Choroid plexus epithelial cell (primary cell): ENCODE data around the gene SNED1.

ENCODE experiments used
- DNase-seq: peaks from one replicate; pipeline ENCODE4 v3.0.0-alpha.2; 2010; ENCODE audit warnings: low read depth
- H3K4me3 ChIP-seq: 2 replicates; pipeline ENCODE4 v1.5.1; 2011; ENCODE audit warnings: low read depth, mild to moderate bottlenecking, control low read depth, low read length, moderate library complexity
- TF ChIP-seq, protein P1 (sequence below): conservative IDR thresholded peaks from 2 replicates; pipeline ENCODE4 v1.5.1; 2011; ENCODE audit warnings: low read depth, mild to moderate bottlenecking, control low read depth, inconsistent platforms, low read length, moderate library complexity

The SNED1 gene

DNA sequence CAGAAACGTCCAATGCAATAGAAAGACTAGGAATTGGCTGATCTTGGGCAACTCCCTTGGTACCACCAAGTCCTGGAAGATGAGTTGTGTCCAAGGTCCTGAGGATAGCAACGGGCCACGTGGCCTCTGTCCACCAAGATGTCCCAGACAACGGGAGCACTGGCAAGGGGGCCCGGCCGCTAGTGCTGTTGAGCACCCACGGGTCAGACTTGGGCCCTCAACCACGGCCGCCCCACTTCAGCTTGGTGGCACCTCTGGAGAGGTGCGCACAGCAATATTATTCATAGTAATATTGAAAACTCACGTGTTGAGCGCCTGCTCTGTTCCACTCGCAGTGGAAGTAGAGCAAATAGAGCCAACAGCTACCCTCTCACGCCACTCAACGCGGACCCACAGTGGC lies 131.9 kb downstream of the SNED1 start:
- TF ChIP-seq, protein P1, sequence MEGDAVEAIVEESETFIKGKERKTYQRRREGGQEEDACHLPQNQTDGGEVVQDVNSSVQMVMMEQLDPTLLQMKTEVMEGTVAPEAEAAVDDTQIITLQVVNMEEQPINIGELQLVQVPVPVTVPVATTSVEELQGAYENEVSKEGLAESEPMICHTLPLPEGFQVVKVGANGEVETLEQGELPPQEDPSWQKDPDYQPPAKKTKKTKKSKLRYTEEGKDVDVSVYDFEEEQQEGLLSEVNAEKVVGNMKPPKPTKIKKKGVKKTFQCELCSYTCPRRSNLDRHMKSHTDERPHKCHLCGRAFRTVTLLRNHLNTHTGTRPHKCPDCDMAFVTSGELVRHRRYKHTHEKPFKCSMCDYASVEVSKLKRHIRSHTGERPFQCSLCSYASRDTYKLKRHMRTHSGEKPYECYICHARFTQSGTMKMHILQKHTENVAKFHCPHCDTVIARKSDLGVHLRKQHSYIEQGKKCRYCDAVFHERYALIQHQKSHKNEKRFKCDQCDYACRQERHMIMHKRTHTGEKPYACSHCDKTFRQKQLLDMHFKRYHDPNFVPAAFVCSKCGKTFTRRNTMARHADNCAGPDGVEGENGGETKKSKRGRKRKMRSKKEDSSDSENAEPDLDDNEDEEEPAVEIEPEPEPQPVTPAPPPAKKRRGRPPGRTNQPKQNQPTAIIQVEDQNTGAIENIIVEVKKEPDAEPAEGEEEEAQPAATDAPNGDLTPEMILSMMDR, result no peak
- H3K4me3 ChIP-seq, result no peak overlapping the region
- no peak for DNase-seq

DNA sequence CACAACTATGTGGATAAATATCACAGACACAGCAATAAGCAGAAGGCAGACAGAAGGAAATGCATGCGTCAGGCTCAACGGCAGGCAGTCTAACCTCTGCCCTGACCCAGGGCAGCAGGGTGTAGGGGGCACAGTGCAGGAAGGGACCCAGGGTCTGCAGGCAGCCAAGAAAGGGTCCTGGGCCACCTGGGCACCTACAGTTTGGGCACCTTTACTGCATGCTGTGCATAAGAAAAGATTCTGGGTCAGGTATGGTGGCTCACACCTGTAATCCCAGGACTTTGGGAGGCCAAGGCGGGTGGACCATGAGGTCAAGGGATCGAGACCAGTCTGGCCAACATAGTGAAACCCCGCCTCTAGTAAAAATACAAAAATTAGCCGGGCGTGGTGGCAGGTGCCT lies 133.1 kb downstream of the SNED1 start:
- DNase-seq, result no peak
- TF ChIP-seq, protein P1, result no peak
- H3K4me3 ChIP-seq, result no peak overlapping the region

DNA sequence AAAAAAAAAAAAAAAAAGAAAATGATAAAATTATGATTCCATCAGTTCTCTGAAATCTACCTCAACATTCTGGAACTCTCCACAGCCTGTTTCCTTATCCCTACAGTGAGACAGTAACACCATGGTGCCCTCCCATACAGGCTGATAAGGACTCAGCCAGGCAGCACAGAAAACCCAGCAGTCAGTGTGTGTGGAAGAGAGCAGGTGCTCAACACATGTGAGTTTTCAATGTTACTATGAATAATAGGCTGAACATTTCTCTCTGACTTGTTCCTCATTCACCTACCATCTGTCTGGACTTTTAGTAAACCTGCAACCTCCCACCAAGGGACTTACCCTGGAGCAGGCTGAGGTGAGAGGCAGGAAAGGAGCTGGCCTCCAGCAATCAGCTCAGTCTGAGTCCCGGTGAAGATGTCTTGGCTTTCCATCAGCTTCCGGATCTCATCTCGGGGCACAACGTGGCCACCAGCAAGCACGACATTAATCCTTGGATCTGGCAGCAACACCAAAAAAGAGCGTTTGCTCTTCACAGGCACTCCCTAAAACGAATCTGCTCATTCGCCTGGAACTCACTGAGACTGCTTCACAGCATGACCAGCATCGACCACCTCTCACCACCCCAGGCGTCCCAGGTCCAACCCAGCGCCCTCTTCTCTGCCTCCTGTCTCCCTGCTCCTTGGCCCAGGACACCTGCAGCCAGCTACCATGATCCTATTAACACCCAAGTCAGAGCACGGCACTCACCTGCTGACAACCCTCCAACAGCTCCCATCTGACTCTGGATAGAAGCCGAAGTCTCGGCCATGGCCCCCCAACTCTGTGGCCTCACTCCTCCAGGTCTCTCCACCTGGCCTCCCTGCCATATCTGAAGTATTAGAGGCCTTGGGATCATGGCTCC lies 134.4 kb downstream of the SNED1 start:
- no peak for DNase-seq
- H3K4me3 ChIP-seq, result no peak overlapping the region
- TF ChIP-seq, protein P1, result no peak

DNA sequence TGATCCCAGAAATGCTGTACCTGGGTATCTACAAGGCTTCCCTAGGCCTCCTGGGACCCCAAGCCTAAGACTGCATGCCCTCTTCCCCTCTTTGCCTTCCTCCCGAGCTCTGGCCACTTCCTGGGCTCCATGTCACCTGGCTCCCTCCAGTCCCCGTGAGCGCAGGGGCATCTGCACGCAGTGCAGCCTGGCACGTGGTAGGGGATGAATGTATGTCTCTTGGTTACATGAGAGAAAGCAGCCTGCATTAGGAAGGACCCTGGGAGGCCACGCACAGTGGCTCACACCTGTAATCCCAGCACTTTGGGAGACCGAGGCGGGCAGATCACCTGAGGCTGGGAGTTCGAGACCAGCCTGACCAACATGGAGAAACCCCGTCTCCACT lies 135.0 kb downstream of the SNED1 start:
- no peak for DNase-seq
- TF ChIP-seq, protein P1, result no peak
- no peak overlapping the region for H3K4me3 ChIP-seq

DNA sequence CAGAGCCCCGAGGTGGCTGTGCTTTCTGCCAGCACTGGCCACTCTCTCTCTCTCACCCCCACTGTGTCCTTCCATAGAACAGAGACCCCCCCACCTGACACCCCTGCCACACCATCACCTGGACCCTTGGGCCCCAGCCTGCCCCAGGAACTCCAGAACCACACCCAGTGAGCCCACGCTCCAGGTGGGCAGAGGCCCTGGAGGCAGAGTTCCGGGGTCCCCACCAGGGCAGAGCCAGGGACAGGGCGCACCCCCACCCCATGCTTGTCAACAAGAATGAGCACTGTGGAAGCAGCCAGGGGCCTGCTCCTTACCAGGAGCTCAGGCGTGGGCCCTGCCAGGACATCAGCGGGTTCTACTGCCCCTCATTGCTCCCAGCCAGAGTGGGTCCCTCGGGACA lies 136.3 kb downstream of the SNED1 start:
- no peak for DNase-seq
- TF ChIP-seq, protein P1, result no peak
- H3K4me3 ChIP-seq, result no peak overlapping the region

DNA sequence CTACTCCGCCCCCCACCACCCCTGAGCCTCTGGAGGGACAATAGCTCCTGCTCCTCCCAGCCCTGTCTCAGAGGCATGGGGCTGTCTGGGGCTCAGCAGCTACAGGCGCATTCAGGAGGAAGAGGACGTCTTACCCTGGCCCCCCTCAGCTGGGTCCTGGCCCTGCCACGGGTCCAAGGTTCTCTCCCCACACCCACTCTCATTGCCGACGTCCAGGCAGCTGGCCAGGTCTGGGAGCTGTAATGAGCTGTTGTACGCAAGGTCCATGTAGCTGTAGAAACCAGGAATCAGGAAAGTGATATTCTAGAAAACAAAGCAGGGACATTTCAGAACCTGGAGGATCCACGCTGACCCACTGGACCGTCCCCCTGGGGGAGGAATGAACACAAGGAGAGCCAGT lies 137.3 kb downstream of the SNED1 start:
- H3K4me3 ChIP-seq, result no peak overlapping the region
- no peak for DNase-seq
- TF ChIP-seq, protein P1, result no peak

DNA sequence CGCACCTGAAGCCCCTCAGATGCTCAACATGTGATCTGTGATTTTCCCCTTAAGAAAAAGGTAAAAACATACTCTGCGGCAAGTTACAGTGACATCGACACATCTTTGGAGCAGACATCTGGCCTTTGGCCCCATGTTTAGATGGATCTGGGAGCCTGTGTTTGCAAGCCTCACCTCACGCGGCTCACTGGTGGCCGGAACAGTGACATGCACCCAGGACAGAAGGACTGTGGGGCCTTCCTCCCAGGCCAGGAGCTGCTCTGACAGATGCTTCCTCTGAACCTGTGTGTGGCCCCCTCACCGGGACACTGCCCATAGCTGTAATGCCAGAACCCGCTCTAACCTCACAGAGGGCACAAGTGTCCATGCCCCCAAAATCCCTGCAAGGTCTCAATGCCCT lies 137.8 kb downstream of the SNED1 start:
- TF ChIP-seq, protein P1, result no peak
- DNase-seq, result no peak
- no peak overlapping the region for H3K4me3 ChIP-seq
